T-helper 1 cell treated with Interleukin-12 subunit alpha and Interleukin-12 subunit beta and Interleukin-4 antibody, amounts not matched to agents 30 μg/mL and 1 μg/mL, for 36 hours (primary cell): Measurements from ENCODE around the gene PDLIM1.

Experiments
- H3K27ac Mint-ChIP-seq: one replicate; pipeline ENCODE4 v1.8.0; 2021; ENCODE audit warnings: mild to moderate bottlenecking, mixed read lengths
- H3K27me3 Mint-ChIP-seq: one replicate; pipeline ENCODE4 v1.8.0; 2021; ENCODE audit warnings: low read depth, mixed read lengths
- H3K36me3 Mint-ChIP-seq: one replicate; pipeline ENCODE4 v1.8.0; 2021; ENCODE audit warnings: low read depth, mixed read lengths
- H3K4me1 Mint-ChIP-seq: one replicate; pipeline ENCODE4 v1.8.0; 2021; ENCODE audit warnings: low read depth, mixed read lengths
- H3K4me3 Mint-ChIP-seq: one replicate; pipeline ENCODE4 v1.8.0; 2021; ENCODE audit warnings: mild to moderate bottlenecking, moderate library complexity, mixed read lengths
- H3K9me3 Mint-ChIP-seq: one replicate; pipeline ENCODE4 v1.8.0; 2021; ENCODE audit warnings: mixed read lengths

Gene PDLIM1

DNA sequence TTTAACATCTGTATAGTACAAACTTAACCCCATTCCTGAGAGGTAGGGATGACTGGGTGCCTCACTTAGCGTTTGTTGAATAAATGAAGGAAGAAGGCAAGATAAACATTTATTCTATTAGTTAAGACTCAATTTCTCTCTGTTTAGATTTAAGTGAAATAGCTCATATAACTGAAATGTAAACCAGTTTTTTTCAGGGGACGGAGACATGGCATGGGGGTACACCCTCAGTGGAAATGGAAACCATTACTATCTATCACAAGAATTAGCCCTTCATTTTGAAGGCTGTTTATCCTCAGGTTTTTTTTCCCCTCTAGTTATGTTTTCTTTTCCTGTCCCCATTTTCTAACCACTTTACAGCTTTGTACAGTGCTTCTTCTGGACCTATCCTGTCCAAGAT lies 35.6 kb upstream of the PDLIM1 start:
- Mint-ChIP-seq H3K4me3 (no peak overlapping the region), H3K36me3 (no peaks in the 10 kb centered on the region), H3K27me3 (peaks cover 15% of the 10 kb centered on the region), H3K27ac (no peak overlapping the region), H3K9me3 (no peaks in the 10 kb centered on the region), H3K4me1 (peaks cover 3% of the 10 kb centered on the region)

DNA sequence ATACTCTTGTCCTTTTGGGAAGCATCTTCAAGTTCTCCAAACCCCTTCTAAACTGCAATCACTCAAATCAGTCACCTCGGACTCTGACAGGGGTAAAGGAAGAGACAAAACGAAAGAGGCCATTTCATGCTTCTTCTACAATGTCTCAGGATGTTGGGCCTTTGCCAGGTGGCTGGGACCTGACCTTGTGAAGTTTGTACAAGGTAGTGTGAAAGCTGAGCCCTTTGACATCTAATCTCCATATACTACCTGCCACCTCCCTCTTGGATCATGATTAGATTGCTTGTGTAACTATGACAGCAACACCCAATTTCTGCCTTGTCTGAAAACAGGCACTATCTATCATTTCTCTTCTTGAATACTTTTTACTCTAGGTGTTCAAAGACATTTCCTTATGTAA lies 35.1 kb upstream of the PDLIM1 start:
- peaks cover 3% of the 10 kb centered on the region for H3K4me1 Mint-ChIP-seq
- no peaks in the 10 kb centered on the region for H3K36me3 Mint-ChIP-seq
- H3K27me3 Mint-ChIP-seq: peaks cover 18% of the 10 kb centered on the region
- H3K9me3 Mint-ChIP-seq: no peaks in the 10 kb centered on the region
- H3K4me3 Mint-ChIP-seq: no peak overlapping the region
- no peak overlapping the region for H3K27ac Mint-ChIP-seq

DNA sequence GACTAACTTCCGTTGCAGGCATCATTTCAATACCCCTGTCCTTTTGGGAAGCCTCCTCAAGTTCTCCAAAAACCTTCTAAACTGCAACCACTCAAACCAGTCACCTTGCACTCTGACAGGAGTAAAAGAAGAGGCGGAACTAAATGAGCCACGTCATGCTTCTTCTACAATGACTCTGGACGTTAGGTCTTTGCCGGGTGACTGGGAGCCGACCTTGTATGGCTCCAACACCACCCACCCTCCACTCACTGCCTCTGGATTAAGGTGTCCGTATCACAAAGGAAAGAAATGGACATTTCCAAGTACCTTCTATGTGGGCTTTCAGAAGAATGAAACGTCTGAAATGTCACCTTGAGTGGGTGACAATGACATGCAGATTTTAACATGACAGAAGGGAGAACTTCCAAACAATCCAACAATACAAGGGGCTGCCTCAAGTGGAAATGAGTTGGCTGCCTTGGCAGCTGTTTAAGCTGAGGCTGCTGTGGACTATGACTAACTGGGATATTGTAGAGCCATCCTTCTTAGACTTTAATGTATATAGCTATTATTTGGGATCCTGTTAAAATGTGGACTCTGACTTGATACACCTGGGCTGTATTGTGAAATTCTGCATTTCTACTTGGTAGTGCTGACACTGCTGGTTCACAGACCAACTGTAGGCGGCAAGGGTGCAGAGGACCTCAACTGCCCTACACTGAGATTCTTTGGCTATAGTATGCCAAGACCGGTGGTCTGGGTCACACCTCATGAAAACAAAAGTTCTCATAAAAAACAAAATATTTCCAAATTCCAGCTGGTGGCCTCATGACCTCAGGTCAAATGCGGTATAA lies 33.8 kb upstream of the PDLIM1 start:
- Mint-ChIP-seq H3K9me3 (no peaks in the 10 kb centered on the region), H3K4me3 (no peak overlapping the region), H3K27me3 (peaks cover 20% of the 10 kb centered on the region), H3K36me3 (no peaks in the 10 kb centered on the region), H3K27ac (no peak overlapping the region), H3K4me1 (peaks cover 1% of the 10 kb centered on the region)

DNA sequence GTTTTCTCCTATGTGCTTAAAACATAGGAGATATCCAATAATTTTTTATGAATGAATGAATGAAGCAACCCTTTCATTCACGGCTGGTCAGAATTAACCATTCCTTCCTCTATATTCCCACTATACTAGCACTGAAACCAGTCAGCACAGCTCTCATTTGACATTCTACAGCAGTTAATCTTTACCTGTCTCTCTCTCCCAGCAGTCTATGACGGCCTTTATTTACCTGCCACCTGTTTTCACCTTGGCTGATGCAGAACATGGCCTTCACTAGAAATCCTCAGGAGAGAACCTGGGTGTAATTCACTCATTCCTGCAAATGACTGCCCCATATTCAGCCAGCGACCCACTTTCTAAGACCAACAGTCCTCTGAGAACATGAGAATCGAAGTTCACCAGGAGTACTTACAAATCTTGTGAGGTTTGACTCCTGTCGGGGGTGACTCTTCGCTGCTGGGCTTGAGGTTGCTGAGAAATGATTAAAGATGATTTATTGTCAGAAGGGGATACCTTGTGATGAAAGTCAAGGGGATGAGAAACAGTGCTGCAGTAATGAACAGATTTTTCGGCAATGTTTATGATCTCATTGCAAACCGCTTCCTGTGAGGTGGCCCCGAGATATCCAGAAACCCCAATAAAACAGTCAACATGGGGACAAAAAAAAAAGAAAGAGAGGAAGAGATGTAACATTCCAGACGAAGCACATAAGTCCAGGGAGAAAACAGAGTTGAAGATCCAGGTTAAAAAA lies 30.9 kb upstream of the PDLIM1 start:
- H3K36me3 Mint-ChIP-seq: no peaks in the 10 kb centered on the region
- H3K4me3 Mint-ChIP-seq: no peak overlapping the region
- H3K4me1 Mint-ChIP-seq: no peaks in the 10 kb centered on the region
- no peaks in the 10 kb centered on the region for H3K9me3 Mint-ChIP-seq
- H3K27me3 Mint-ChIP-seq: peaks cover 20% of the 10 kb centered on the region
- no peak overlapping the region for H3K27ac Mint-ChIP-seq

DNA sequence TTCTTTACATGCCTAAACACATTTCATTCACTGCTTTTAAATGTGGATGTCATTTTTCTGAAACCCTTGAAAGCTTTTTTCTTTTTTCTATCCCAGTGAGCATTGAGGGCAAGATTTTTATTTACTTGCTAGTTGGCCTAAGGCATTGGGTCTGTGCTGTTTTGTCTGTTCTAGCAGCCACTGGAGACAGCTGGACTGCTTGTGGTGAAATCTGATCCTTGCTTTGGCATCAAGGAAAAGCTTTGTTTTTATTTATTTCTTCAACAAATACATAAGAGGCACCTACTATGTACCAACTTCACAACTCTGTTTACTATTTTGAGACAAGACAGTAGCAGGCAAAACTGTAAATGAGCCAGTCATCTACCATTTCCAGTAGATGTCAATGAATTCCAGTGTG lies 28.4 kb upstream of the PDLIM1 start:
- Mint-ChIP-seq H3K27me3 (peaks cover 21% of the 10 kb centered on the region), H3K36me3 (no peaks in the 10 kb centered on the region), H3K4me3 (no peak overlapping the region), H3K4me1 (no peaks in the 10 kb centered on the region), H3K27ac (no peak overlapping the region), H3K9me3 (no peaks in the 10 kb centered on the region)

DNA sequence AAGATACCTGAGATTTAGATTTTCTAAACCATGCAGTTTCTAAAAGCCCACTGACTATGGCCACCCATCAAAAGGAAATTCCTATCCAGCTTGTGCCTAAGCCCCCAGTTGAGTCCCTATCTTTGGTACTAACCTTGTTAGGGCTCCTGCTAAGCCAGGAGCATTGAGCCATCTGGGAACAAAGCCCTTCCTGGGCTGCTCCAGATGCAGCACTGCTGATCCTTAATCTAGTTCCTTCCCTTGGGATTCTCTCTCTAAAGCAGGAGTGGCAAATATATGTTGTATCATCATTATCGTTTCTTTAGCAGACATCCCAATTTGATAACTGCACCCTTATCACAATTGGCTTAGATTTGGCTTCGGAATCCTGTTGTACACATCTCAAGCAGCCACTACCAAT lies 24.7 kb upstream of the PDLIM1 start:
- Mint-ChIP-seq H3K36me3 (no peaks in the 10 kb centered on the region), H3K4me1 (peaks cover under 1% of the 10 kb centered on the region), H3K9me3 (no peaks in the 10 kb centered on the region), H3K27me3 (peaks cover 15% of the 10 kb centered on the region), H3K4me3 (no peak overlapping the region), H3K27ac (no peak overlapping the region)

DNA sequence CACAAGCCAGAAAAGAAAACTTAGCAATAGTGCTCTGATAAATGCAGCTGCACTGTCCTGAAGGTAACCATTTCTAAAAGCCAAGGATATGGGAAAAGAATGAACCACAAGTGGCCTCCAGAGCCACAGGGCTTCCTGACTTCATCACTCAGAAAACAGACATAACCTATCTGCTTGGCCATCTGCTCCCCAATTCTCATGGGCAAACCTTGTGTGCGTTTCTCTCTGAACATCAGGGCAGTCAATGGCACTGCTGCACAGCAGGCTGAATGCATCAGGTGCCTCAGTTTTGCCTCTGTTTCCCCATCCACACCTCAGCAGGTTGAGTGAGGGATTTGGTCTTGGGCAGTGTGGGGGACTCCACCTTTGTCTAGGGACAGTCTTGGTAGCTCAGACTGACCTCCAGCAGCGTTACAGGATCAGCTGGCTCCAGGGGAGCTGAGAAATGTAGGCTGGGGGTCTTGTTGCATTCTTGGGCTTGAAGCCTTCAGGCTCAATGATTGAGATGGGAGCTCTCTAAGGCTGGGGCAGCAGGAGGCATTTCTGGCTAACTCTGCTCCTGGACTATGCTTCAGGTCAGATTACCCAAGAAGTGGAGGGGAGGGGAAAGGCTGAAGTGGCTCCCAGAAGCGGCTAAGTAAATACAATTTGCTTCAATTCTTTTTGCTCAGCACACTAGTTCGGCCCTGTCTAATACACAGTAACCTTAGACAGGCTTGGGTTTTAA lies 23.6 kb upstream of the PDLIM1 start:
- Mint-ChIP-seq H3K36me3 (no peaks in the 10 kb centered on the region), H3K4me1 (peaks cover 7% of the 10 kb centered on the region), H3K9me3 (no peaks in the 10 kb centered on the region), H3K4me3 (no peak overlapping the region), H3K27ac (no peak overlapping the region), H3K27me3 (peaks cover 15% of the 10 kb centered on the region)

DNA sequence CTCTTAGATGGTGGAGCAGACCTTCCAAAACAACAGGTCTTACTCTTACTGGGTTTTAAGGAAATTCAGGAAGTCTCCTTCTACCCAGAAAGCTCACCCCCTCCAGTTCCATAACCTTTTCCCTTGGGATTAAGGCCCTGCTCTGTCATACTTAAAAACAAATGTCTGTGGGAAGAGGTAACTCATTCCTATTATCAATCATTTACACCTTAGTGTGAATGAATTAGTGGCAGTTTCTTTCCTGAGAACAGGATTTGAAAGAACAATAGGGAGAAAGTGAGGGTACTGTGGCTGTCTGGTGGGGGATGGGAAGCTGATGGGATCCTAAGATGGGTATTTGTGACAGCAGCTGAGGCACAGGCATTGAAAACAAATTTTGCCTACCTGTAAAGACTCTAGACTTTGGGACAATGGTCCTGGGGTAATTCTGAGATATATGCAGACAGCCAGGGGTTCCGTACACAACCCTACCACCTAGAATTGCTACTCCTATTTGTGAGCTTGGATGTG lies 22.2 kb upstream of the PDLIM1 start:
- Mint-ChIP-seq H3K36me3 (no peaks in the 10 kb centered on the region), H3K27ac (no peak overlapping the region), H3K4me3 (no peak overlapping the region), H3K27me3 (peaks cover 15% of the 10 kb centered on the region), H3K4me1 (peaks cover 15% of the 10 kb centered on the region), H3K9me3 (no peaks in the 10 kb centered on the region)

DNA sequence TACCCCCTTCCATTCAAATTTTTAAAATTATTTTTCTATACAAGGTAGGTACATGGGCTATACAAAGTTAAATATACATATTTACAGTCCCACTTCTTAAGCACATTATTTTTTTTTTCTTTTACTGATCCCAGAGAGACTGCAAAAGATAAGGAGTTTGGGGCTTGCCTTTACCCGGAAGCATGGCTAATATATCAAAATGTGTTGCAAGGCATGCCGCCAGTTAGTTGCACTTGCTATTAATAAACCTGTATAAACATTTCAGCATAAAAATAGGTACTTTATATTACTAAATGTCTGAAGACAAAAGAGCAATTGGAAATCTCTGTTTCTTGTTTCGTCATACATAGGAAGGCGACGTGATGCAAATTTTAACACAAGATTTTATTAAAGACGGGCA lies 21.5 kb upstream of the PDLIM1 start:
- Mint-ChIP-seq H3K27ac (no peak overlapping the region), H3K4me3 (no peak overlapping the region)

DNA sequence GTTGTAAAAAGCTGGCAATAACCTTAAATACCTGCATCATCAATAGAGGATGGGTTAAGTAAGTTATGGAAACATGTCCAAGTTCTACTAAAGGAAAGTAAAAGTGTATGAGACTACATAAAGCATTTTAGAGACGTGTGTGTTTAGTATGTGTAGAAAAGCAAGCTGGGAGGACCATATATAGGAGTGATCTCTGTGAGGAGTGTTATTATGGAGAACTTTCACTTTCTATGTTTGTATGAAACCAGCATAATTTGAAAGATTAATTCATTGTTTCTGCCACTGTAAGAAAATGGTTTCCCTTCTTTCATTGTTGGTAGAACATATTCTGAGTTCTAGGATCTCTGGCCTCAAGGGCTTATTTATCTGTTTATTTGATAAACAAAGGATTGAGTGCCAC lies 19.2 kb upstream of the PDLIM1 start:
- peaks cover 15% of the 10 kb centered on the region for H3K4me1 Mint-ChIP-seq
- H3K27ac Mint-ChIP-seq: no peak overlapping the region
- peaks cover 16% of the 10 kb centered on the region for H3K27me3 Mint-ChIP-seq
- no peaks in the 10 kb centered on the region for H3K36me3 Mint-ChIP-seq
- no peak overlapping the region for H3K4me3 Mint-ChIP-seq
- no peaks in the 10 kb centered on the region for H3K9me3 Mint-ChIP-seq

More for the DNA sequence above, 21.5 kb upstream of the PDLIM1 start:
- Mint-ChIP-seq H3K27me3 (peaks cover 15% of the 10 kb centered on the region), H3K9me3 (no peaks in the 10 kb centered on the region), H3K36me3 (no peaks in the 10 kb centered on the region), H3K4me1 (peaks cover 15% of the 10 kb centered on the region)

DNA sequence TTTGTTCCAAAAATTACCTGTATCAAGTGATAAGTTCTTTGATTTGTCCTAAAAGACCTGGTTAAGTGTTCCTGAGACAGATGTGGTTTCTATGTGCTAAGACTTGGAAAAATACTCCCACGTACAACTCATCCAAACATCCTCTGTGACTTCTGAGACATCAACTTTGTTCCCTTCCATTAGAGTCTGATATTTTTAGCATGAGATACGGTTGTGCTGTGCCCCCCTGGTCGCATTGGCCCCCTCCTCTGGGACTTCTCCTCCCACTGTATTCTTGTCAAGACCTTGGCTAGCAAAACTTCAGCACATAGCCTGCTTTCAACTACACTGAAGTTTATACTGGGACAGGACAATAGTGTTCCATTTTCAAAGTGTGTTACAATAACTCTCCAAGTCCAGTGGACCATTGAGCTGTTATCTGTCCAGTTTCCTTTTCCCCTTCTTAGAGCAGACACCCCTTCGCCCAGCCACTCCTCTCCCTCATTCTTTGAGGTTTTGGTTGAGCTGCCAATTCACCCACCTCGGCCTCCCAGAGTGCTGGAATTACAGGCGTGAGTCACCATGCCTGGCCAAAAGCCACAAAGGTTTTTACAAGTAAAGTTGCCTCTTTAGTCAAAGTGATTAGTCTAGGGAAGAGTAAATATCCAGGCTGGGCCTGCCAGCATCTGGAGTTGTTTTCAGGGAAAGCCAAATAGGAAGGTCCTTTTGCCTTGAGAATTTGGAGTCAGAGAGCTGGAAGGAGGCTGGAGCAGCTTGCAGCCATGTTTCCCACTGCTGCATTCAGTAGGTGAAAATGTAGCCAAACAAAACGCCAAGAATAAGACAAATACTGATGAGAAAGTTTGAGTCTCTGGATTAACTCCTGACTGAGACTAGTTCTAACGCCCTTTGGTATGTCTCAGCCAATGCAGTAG lies 17.8 kb upstream of the PDLIM1 start:
- no peaks in the 10 kb centered on the region for H3K36me3 Mint-ChIP-seq
- no peak overlapping the region for H3K4me3 Mint-ChIP-seq
- H3K4me1 Mint-ChIP-seq: peaks cover 15% of the 10 kb centered on the region
- no peak overlapping the region for H3K27ac Mint-ChIP-seq
- peaks cover 12% of the 10 kb centered on the region for H3K27me3 Mint-ChIP-seq
- no peaks in the 10 kb centered on the region for H3K9me3 Mint-ChIP-seq

DNA sequence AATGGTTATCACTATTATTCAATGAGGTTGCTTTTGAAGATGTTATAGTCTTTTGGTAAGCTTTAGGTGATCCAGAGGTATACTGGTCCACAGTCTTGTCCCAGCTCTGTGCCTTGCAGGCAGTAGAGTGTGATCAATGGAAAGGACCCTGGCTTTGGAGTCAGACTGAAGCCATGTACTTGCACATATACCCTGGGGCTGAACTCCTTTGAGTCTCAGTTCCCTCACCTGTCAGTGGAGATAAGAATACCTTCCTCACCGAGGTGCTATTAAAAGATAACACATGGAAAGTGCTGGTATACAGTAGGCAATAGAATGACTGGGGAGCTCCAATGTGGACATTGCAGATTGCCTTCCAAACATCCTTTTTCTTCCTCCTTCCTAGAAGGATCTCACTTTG lies 16.0 kb upstream of the PDLIM1 start:
- Mint-ChIP-seq H3K27me3 (peaks cover 9% of the 10 kb centered on the region), H3K27ac (no peak overlapping the region), H3K36me3 (no peaks in the 10 kb centered on the region), H3K4me3 (no peak overlapping the region), H3K4me1 (peaks cover 15% of the 10 kb centered on the region), H3K9me3 (no peaks in the 10 kb centered on the region)

DNA sequence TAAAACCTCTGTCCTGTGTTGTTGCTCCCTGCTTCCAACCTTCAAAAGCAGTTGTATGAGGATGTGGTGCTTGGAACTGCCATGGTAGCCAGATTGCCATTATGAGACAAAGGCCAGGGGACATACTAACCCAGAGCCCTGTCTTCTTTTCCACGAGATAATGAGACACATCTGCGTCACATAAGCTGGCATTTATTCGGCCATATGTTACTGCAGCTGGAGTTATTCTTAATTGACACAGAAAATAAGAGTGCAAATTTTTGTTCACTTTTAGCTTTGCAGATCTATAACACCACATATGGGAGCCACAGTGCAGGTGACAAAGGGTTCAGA lies 15.5 kb upstream of the PDLIM1 start:
- Mint-ChIP-seq H3K9me3 (no peaks in the 10 kb centered on the region), H3K27me3 (peaks cover 6% of the 10 kb centered on the region), H3K36me3 (no peaks in the 10 kb centered on the region), H3K4me3 (no peak overlapping the region), H3K27ac (no peak overlapping the region), H3K4me1 (peaks cover 15% of the 10 kb centered on the region)
